GM23338 (cell line): ENCODE data around the gene DOCK2.

Experiments used
- CREB1 ChIP-seq: fragments of 250-450 bp; sonication (Bioruptor Pico); IDR thresholded peaks from 2 replicates; pipeline ENCODE4 v1.5.0; 2020; ENCODE audit warnings: low read depth, mild to moderate bottlenecking, moderate library complexity
- EZH2 ChIP-seq: fragments of 200-600 bp; sonication (generic); IDR thresholded peaks from one replicate; pipeline ENCODE4 v1.8.0; 2017; ENCODE audit warnings: antibody characterized with exemption, mild to moderate bottlenecking, low read depth; ENCODE audit not compliant: unreplicated experiment
- EZH2phosphoT487 ChIP-seq: fragments of 200-600 bp; sonication (generic); IDR thresholded peaks from one replicate; pipeline ENCODE4 v1.8.1; 2018; ENCODE audit warnings: antibody characterized with exemption; ENCODE audit not compliant: unreplicated experiment
- POLR2AphosphoS5 ChIP-seq: IDR thresholded peaks from 2 replicates; pipeline ENCODE4 v1.6.1; 2016; ENCODE audit warnings: antibody characterized with exemption, low read depth
- STAT1 ChIP-seq: IDR thresholded peaks from one replicate; pipeline ENCODE4 v1.6.1; 2016; ENCODE audit warnings: antibody characterized with exemption; ENCODE audit not compliant: unreplicated experiment
- TF ChIP-seq, protein P1 (sequence below), 2 experiments: fragments of 200-600 bp in 1 of 2; sonication (generic) in 1 of 2; conservative IDR thresholded peaks; 2 replicates each; pipeline versions ENCODE4 v1.5.1 to v1.6.1; 2016 to 2017; ENCODE audit warnings: antibody characterized with exemption in 2 of 2, low read depth in 2 of 2, mild to moderate bottlenecking in 2 of 2, moderate library complexity in 1 of 2

DNA sequence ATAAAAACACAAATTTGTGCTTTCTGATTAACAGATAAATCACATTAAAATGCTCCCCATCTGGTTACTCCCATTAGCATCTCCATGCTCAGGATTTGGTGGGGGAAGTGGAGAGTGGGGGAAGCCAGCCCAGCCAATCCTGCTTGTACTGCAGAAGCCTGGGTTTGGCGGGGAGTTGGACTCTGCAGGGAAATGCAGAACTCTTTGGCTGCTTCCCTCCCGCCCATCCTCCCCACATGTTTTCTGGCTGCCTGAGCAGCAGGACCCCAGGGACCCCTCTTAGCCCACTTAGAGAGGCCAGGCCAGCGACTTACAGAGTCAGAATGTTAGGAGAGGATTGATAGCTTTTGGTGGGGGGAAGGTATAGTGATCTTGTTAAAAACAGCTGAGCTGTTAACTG lies 409.2 kb downstream of the DOCK2 start:
- TF ChIP-seq, protein P1, sequence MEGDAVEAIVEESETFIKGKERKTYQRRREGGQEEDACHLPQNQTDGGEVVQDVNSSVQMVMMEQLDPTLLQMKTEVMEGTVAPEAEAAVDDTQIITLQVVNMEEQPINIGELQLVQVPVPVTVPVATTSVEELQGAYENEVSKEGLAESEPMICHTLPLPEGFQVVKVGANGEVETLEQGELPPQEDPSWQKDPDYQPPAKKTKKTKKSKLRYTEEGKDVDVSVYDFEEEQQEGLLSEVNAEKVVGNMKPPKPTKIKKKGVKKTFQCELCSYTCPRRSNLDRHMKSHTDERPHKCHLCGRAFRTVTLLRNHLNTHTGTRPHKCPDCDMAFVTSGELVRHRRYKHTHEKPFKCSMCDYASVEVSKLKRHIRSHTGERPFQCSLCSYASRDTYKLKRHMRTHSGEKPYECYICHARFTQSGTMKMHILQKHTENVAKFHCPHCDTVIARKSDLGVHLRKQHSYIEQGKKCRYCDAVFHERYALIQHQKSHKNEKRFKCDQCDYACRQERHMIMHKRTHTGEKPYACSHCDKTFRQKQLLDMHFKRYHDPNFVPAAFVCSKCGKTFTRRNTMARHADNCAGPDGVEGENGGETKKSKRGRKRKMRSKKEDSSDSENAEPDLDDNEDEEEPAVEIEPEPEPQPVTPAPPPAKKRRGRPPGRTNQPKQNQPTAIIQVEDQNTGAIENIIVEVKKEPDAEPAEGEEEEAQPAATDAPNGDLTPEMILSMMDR (conservative IDR thresholded peaks at IDR 0.05; ENCODE audit: low read depth in 2 of 2), result no peak
- TF ChIP-seq CREB1 (CRISPR knock-in tag) (no peak), POLR2AphosphoS5 (no peak), EZH2 (no peak), STAT1 (no peak), EZH2phosphoT487 (no peak)
